HG03039 (cell line): ENCODE data around the gene ACP7.
"Not testable (repeated sequence)": the region's sequence is repeated elsewhere in the genome, so short reads cannot be mapped to it uniquely, and the experiment has no call there.

Experiments used
- ATAC-seq: cut with Tn5 transposase; IDR thresholded peaks from one replicate; pipeline ENCODE4 v1.9.1; 2021; ENCODE audit warnings: mild to moderate bottlenecking, moderate library complexity; ENCODE audit not compliant: unreplicated experiment

ACP7 gene

GRCh38 chr19:39077323-39077722 is 6.8 kb upstream of the ACP7 start:
- no peak for ATAC-seq

- ATAC-seq: no peak
These were observed 5.5 kb upstream of the ACP7 start for GRCh38 chr19:39078436-39079200.

DNA sequence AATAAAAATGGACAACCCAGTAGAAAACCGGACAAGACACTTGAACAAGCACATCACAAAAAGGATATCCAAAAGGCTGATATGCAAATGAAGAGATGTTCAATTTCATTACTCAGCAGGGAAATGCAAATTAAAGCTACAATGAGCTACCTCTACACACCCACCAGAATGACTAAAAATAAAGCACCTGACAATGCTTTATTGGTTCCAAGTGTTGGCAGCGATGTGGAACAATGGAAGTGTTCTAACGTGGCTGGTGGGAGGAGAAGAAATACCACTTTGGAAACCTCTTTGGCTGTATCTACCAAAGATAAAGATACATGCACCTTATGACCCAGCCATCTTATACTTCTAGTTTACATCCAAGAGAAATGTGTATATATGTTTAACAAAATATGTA is 3.7 kb upstream of the ACP7 start:
- ATAC-seq: no peak

DNA sequence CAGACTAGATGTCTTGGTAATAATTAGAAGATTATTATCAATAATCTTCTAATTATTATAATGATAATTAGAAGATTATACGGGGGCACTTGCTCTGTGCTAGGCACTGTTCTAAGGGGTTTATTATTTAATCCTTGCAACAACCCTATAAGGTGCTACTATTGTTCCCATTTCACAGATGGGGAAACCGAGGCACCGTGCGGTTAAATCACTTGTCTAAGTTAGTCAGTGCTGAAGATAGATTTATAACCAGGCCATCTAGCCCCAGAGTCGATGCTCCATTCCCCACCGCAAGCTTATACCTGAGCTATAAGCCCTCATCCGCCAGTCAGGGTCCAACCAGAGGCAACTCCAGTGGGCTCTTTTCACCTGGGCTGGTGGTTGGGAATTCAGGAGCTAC is 2.0 kb upstream of the ACP7 start:
- no peak for ATAC-seq

GRCh38 chr19:39082745-39083598 is 1.2 kb upstream of the ACP7 start:
- ATAC-seq: no peak

- ATAC-seq: no peak
These were observed 577 bp upstream of the ACP7 start for GRCh38 chr19:39083599-39083982.

DNA sequence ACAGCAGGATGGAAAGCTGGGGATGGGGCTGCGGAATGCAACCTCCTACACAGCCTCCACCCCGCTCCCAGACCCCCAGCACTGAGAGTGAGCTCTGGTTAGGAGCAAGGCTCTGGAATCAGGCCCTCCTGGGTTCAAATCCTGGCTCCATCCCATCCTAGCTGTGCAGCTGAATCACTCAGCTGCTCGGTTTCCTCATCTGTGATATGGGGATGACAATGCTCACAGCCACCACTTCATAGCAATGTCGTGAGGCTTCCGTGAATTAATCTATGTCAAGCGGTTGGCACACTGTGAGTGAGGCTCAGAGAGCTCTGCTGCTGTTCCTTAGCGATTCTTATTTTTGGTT is 538 bp downstream of the ACP7 start:
- no peak for ATAC-seq

DNA sequence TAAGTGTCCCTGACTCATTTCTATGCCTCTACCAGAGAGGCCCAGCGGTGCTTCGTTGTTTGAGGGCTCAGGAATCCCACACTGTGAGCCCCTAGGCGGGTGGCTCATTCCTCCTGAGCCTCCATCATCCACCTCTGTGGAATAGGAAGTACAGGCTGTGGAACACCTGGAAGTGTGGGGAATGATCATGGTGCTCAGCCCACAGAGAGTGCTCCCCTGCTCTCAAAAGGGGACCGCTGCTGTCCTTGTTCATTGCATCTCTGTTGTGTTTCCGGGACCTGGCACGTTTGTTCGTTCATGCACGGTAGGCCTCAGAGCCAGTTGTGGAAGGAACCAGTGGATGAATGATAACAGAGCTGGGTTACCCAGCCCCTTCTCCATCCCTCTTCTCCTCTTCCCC is 1.2 kb downstream of the ACP7 start:
- ATAC-seq: no peak

DNA sequence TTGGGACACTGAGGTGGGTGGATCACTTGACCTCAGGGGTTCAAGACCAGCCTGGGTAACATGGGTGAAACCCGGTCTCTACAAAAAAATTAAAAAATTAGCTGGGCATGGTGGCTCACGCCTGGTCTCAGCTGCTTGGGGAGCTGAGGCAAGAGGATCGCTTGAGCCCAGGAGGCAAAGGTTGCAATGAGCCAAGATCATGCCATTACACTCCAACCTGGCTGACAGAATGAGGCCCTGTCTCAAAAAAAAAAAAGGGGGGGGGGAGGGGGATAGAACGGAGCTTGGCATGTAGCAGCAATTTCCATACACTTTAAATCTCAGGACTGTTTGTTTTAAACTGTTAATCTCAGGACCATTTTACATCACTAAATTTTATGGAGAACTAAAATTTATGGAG is 2.2 kb downstream of the ACP7 start:
- ATAC-seq: no peak

GRCh38 chr19:39087907-39088686 is 3.9 kb downstream of the ACP7 start:
- no peak for ATAC-seq

DNA sequence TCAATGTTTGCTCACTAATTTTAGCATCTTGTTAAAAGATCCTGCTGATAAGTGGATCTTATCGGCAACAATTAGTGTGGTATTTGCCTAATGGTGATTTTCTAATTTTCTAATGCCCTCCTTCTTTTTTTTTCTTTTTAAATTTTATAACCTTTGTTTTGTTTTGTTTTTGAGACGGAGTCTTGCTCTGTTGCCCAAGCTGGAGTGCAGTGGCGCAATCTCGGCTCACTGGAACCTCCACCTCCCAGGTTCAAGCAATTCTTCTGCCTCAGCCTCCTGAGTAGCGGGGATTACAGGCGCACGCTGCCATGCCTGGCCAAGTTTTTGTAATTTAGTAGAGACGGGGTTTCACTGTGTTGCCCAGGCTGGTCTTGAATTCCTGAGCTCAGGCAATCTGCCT is 5.8 kb downstream of the ACP7 start:
- not testable (repeated sequence) for ATAC-seq

GRCh38 chr19:39090881-39091280 is 6.7 kb downstream of the ACP7 start:
- ATAC-seq: no peak

GRCh38 chr19:39095799-39096540 is 11.8 kb downstream of the ACP7 start:
- ATAC-seq: not testable (repeated sequence)

- no peak for ATAC-seq
These were observed 13.1 kb downstream of the ACP7 start for GRCh38 chr19:39097299-39097698.

- ATAC-seq: no peak
These were observed 13.6 kb downstream of the ACP7 start for GRCh38 chr19:39097721-39098120.

DNA sequence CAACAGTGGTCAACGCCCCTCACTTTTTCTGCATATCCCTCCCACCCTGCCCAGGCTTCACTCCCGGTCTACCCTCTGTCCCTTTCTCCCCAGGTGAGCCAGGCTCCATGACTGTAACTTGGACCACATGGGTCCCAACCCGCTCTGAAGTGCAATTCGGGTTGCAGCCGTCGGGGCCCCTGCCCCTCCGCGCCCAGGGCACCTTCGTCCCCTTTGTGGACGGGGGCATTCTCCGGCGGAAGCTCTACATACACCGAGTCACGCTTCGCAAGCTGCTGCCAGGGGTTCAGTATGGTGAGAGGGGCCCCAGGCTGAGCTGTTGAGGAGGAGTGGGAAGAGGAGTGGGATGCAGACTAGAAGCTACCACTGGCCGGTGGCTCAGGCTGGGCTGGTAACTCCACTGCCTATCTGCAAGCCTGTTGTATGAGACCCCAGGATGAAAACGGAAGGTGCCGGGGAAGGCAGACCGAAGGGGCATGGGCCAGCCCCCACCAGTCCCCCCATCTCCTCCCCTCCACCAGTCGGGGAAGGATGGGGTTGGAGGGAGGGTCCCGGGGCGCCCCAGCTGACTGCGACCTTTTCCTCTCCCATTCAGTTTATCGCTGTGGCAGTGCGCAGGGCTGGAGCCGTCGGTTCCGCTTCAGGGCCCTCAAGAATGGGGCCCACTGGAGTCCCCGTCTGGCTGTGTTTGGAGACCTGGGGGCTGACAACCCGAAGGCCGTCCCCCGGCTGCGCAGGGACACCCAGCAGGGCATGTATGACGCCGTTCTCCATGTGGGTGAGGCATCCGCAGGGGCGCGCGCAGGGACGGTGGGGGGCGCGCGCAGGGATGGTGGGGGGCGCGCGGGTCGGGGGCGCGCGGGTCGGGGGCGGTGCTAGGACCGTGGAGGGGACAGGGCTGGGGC is 14.4 kb downstream of the ACP7 start:
- no peak for ATAC-seq

GRCh38 chr19:39099341-39099740 is 15.2 kb downstream of the ACP7 start:
- no peak for ATAC-seq

GRCh38 chr19:39100500-39101166 is 16.5 kb downstream of the ACP7 start:
- no peak for ATAC-seq

DNA sequence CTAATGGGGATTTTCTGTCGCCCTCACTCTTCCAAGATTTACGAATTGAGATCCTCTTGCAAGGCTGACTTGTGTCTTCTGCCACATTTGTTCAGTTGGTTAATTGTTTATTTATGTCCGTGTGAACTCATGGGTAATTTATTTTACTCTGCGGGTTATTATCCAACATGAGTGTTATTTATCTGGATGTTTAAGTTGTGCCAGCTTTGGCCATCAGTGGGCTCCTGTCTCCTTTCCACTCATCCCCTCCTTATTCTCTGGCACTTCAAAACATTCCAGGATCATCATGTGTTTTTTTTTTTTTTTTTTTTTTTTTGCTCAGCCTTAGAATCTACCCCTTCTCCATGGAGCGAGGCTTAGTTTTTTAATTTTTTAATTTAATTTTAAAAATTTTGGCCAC is 19.0 kb downstream of the ACP7 start:
- ATAC-seq: no peak
